ENCODE data around the gene TDRD6. TPM values are rescaled to one million over a fixed set of nuclear protein-coding genes. Genes with fewer than 3 reads are reported as not detected.

Gene TDRD6
- polyA plus RNA-seq, 2 of the 4 experiments (the other 2 are of a cell fraction) = 0.03 TPM; not detected in 1

DNA sequence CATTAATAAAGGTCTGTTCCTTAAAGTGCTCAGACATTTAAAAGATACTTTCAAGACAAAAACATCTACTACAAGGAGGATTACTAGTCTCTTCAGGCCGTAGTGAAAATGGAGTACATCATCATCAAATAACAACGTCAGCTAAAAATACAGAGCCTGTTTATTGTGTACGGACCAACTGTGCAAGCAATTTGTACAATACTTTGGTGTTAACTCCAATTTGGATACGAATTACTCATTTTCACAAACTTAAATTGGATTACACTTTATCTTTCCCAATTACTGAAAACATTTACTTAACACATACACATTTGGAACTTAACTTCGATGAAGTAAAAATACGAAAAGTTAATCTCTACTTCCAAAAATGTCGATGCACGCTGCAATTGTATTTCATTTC, 35.9 kb upstream of the TDRD6 start:
- FAIRE-seq (no peak), DNase-seq (ENCODE audit: low read depth in 1 of 2, low spot score in 1 of 2) (no peak), ATAC-seq (no peak)
- H3K4me3 ChIP-seq = peak overlapping the region; percentile 57
- TF ChIP-seq RNF2 (IDR thresholded peaks at IDR 0.05; ENCODE audit: borderline replicate concordance, low read depth) (no peak), MAFK (IDR thresholded peaks at IDR 0.05; ENCODE audit: partially characterized antibody) (peak; percentile 73)
- H3K27ac ChIP-seq = no peak overlapping the region
- ChIA-PET POLR2A (no interaction called here), CTCF (no interaction called here)
- peaks cover 10% of the 10 kb centered on the region; the same call in 2 of the 3 replicates for H3K4me1 ChIP-seq
- H3K9me3 ChIP-seq = no peaks in the 10 kb centered on the region
- H3K4me2 ChIP-seq = peak overlapping the region; percentile 82
- 13% methylated on average over 8 of the region's 8 CpGs for WGBS (ENCODE audit: missing lambda C conversion rate)

DNA sequence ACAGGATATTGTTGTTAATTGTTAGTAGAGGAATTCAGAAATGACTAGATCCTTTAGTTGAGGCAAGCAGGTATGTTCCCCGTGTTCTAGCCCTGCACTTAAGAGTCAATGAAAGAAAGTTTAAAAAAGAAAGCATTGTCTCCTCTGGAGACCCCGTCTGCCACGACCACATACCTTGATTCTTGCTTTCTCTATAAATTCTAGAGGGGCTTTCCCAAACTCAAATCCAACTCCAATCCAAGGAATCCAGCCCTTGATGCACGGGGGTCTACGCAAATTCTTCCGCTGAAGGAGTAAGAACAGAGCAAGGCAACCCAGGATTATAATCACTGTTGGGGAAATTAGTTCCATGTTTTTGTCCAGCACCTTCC, 35.5 kb upstream of the TDRD6 start:
- no peak for DNase-seq (ENCODE audit: low read depth in 1 of 2, low spot score in 1 of 2)
- H3K27ac ChIP-seq = peak overlapping the region; percentile 19 to 46; a peak in 3 of 6 replicates
- ChIA-PET CTCF (no interaction called here), POLR2A (no interaction called here)
- H3K4me1 ChIP-seq = peaks cover 10% of the 10 kb centered on the region; the same call in 2 of the 3 replicates
- FAIRE-seq = no peak
- TF ChIP-seq CBX8 (IDR thresholded peaks at IDR 0.05) (peak; percentile 41; the same call in 1 of the 2 replicates), CHD2 (IDR thresholded peaks at IDR 0.05; ENCODE audit: low read length, partially characterized antibody) (no peak), JUNB (IDR thresholded peaks at IDR 0.05) (no peak), HDAC2 (IDR thresholded peaks at IDR 0.05) (no peak), PHF8 (IDR thresholded peaks at IDR 0.05; ENCODE audit: borderline replicate concordance, low read depth) (no peak), EHMT2 (IDR thresholded peaks at IDR 0.05; ENCODE audit: low read depth) (no peak), HOXA7 (CRISPR knock-in tag; IDR thresholded peaks at IDR 0.05) (no peak), RNF2 (IDR thresholded peaks at IDR 0.05; ENCODE audit: borderline replicate concordance, low read depth) (peak; percentile 28; the same call in 1 of the 2 replicates), CBX2 (IDR thresholded peaks at IDR 0.05; ENCODE audit: borderline replicate concordance, low read depth) (no peak), HOXB5 (CRISPR knock-in tag; IDR thresholded peaks at IDR 0.05) (no peak)
- TF ChIP-seq, protein P1, sequence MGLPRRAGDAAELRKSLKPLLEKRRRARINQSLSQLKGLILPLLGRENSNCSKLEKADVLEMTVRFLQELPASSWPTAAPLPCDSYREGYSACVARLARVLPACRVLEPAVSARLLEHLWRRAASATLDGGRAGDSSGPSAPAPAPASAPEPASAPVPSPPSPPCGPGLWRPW (IDR thresholded peaks at IDR 0.05) = no peak
- TF ChIP-seq, protein P2, sequence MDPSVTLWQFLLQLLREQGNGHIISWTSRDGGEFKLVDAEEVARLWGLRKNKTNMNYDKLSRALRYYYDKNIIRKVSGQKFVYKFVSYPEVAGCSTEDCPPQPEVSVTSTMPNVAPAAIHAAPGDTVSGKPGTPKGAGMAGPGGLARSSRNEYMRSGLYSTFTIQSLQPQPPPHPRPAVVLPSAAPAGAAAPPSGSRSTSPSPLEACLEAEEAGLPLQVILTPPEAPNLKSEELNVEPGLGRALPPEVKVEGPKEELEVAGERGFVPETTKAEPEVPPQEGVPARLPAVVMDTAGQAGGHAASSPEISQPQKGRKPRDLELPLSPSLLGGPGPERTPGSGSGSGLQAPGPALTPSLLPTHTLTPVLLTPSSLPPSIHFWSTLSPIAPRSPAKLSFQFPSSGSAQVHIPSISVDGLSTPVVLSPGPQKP (IDR thresholded peaks at IDR 0.05; ENCODE audit: low read depth, low read length) = no peak
- TF ChIP-seq, protein P3, sequence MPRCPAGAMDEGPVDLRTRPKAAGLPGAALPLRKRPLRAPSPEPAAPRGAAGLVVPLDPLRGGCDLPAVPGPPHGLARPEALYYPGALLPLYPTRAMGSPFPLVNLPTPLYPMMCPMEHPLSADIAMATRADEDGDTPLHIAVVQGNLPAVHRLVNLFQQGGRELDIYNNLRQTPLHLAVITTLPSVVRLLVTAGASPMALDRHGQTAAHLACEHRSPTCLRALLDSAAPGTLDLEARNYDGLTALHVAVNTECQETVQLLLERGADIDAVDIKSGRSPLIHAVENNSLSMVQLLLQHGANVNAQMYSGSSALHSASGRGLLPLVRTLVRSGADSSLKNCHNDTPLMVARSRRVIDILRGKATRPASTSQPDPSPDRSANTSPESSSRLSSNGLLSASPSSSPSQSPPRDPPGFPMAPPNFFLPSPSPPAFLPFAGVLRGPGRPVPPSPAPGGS (IDR thresholded peaks at IDR 0.05) = no peak
- peak overlapping the region; percentile 57 for H3K4me3 ChIP-seq
- 5% methylated on average over 6 of the region's 6 CpGs for WGBS (ENCODE audit: missing lambda C conversion rate)
- H3K4me2 ChIP-seq = peak overlapping the region; percentile 82
- H3K9me3 ChIP-seq = no peaks in the 10 kb centered on the region
- no peak for ATAC-seq

DNA sequence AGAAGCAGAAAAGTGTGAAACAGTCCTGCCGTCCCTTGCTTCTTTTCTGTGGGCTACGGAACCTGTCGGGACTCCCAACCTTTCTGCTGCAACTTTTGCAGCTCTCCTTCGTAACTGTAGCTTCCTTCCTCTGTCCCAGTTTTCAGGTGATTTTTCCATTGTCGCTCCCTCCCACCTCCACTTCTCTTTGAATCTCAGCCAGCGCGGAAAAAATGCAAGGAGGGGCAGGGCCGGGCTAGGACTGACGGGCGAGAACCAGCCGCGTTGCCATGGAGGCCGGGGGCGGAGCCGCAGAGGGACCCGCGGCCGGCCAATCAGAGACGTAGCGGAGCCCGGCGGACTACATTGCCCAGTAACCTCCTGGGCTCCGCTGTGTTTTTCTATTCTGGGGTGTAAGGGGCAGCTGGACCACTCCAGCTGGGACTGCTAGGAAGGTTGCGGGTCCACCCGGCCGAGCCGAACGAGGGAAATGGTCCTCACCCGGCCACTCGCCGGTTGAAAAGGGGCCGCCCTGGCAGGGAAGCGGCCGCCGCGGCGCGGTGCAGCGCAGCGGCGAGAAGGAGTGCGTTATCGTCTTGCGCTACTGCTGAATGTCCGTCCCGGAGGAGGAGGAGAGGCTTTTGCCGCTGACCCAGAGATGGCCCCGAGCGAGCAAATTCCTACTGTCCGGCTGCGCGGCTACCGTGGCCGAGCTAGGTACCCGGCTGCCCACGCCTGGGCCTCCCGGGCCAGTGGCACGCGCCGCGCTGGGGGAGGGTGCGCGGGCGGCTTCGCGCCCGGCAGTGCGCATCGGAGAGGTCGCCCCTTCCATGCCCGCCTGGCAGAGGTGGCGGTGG, 34.9 kb upstream of the TDRD6 start, which contains the start of the genes CYP39A1 and SLC25A27:
TSS of gene CYP39A1 (minus strand) at position 216 of the 836 bp plus-strand sequence. CDS start 236 bp downstream, outside the sequence.
TSS of gene SLC25A27 (plus strand) at position 373 of the 836 bp plus-strand sequence. CDS start at position 591, 218 bp downstream.
- no peaks in the 10 kb centered on the region for H3K9me3 ChIP-seq
- peaks cover 10% of the 10 kb centered on the region; the same call in 2 of the 3 replicates for H3K4me1 ChIP-seq
- ChIA-PET CTCF (no interaction called here), POLR2A (no interaction called here)
- TF ChIP-seq, protein P4, sequence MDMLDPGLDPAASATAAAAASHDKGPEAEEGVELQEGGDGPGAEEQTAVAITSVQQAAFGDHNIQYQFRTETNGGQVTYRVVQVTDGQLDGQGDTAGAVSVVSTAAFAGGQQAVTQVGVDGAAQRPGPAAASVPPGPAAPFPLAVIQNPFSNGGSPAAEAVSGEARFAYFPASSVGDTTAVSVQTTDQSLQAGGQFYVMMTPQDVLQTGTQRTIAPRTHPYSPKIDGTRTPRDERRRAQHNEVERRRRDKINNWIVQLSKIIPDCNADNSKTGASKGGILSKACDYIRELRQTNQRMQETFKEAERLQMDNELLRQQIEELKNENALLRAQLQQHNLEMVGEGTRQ (IDR thresholded peaks at IDR 0.05) = no peak
- TF ChIP-seq, protein P5, sequence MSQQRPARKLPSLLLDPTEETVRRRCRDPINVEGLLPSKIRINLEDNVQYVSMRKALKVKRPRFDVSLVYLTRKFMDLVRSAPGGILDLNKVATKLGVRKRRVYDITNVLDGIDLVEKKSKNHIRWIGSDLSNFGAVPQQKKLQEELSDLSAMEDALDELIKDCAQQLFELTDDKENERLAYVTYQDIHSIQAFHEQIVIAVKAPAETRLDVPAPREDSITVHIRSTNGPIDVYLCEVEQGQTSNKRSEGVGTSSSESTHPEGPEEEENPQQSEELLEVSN (IDR thresholded peaks at IDR 0.05; ENCODE audit: borderline replicate concordance, low read depth) = peak; percentile 65; the same call in 1 of the 2 replicates
- TF ChIP-seq, protein P6, sequence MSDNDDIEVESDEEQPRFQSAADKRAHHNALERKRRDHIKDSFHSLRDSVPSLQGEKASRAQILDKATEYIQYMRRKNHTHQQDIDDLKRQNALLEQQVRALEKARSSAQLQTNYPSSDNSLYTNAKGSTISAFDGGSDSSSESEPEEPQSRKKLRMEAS (IDR thresholded peaks at IDR 0.05) = peak; percentile 45; the same call in 1 of the 2 replicates
- TF ChIP-seq HOXB5 (CRISPR knock-in tag; IDR thresholded peaks at IDR 0.05) = no peak
- peak; percentile 48; the same call in 1 of the 2 replicates for TF ChIP-seq HDAC2 (IDR thresholded peaks at IDR 0.05)
- no peak for TF ChIP-seq KDM1A (IDR thresholded peaks at IDR 0.05; ENCODE audit: low read depth)
- no peak for TF ChIP-seq ZNF302 (CRISPR knock-in tag; IDR thresholded peaks at IDR 0.05)
- TF ChIP-seq CHD4 (IDR thresholded peaks at IDR 0.05; ENCODE audit: borderline replicate concordance) = no peak
- TF ChIP-seq, protein P2 (IDR thresholded peaks at IDR 0.05; ENCODE audit: low read depth, low read length) = no peak
- no peak for FAIRE-seq
- peak; percentile 71 to 73 for DNase-seq (ENCODE audit: low read depth in 1 of 2, low spot score in 1 of 2)
- WGBS (ENCODE audit: missing lambda C conversion rate) = 2% methylated on average over 14 of the region's 72 CpGs
- peak within 1 kb of the TSS; percentile 82 for H3K4me2 ChIP-seq
- ATAC-seq = peak; percentile 99 to 100
- H3K27ac ChIP-seq = peak within 1 kb of the TSS; percentile 19 to 79
- peak within 1 kb of the TSS; percentile 57 for H3K4me3 ChIP-seq
